Thyroid gland (tissue), 4 donors: ENCODE results near the gene ZNF143. TPM values are rescaled to one million over a fixed set of nuclear protein-coding genes. Genes with fewer than 3 reads are reported as not detected.

Experiments
- DNase-seq, 2 donors: peaks; one replicate each; pipeline ENCODE4 v3.0.0-alpha.2; 2019
- H3K27ac ChIP-seq, 3 donors: fragments of 200-600 bp; sonication (generic); 1 replicate in 2 of 3; 2 replicates in 1 of 3; pipeline ENCODE4 v1.5.1; 2016 to 2019; ENCODE audit warnings: mild to moderate bottlenecking in 1 of 3, moderate library complexity in 1 of 3
- H3K27me3 ChIP-seq: fragments of 200-600 bp; sonication (generic); one replicate; pipeline ENCODE4 v1.5.1; 2019
- H3K36me3 ChIP-seq, 2 donors: fragments of 200-600 bp; sonication (generic); one replicate each; pipeline ENCODE4 v1.5.1; 2016 to 2019
- H3K4me1 ChIP-seq, 2 donors: fragments of 200-600 bp; sonication (generic); one replicate each; pipeline ENCODE4 v1.5.1; 2017 to 2019
- H3K4me3 ChIP-seq, 3 donors: fragments of 200-600 bp; sonication (generic); replicated peaks in 1 of 3; 1 replicate in 2 of 3; 2 replicates in 1 of 3; pipeline ENCODE4 v1.5.1; 2016; ENCODE audit warnings: mild to moderate bottlenecking in 1 of 3
- H3K9me3 ChIP-seq: fragments of 200-600 bp; sonication (generic); one replicate; pipeline ENCODE4 v1.5.1; 2017
- CTCF ChIP-seq, 6 experiments: fragments of 200-600 bp in 3 of 6; fragments of 450-650 bp in 3 of 6; sonication (generic) in 3 of 6; IDR thresholded peaks; one replicate each; pipeline ENCODE4 v1.5.1; 2016 to 2019; ENCODE audit warnings: antibody characterized with exemption in 6 of 6, mild to moderate bottlenecking in 2 of 6, inconsistent platforms in 1 of 6, moderate library complexity in 1 of 6
- POLR2A ChIP-seq, 2 donors: fragments of 450-650 bp; IDR thresholded peaks; one replicate each; pipeline ENCODE4 v1.6.1; 2017; ENCODE audit warnings: antibody characterized with exemption in 2 of 2, mild to moderate bottlenecking in 2 of 2, moderate library complexity in 1 of 2
- WGBS, 2 donors: methylation state at CpG; one replicate each; pipeline ENCODE4 v1.1.5; 2017; 5-methylcytosine and 5-hydroxymethylcytosine counted together
- intact Hi-C: fragments of 100-400 bp; cut with DNase I; formaldehyde crosslinking; loops from one replicate; pipeline ENCODE4 v1.15.1; 2023
- total RNA-seq, 4 donors: library from RNA; depleted of rRNA; stranded (reverse); fragments of >200 nt; gene quantifications; one replicate each; pipeline ENCODE4 v1.2.3, GENCODE V29; 2016

Gene ZNF143
- total RNA-seq, 4 donors from 2014 or later: 16.3 to 26.1 (median 21.1) TPM

- intact Hi-C loops: no loop called here
- Histone ChIP-seq H3K27me3 (no peaks in the 10 kb centered on the region), H3K36me3 (peaks cover 6 to 10% of the 10 kb centered on the region in 2 donors), H3K4me1 (no peaks in the 10 kb centered on the region), H3K27ac (no peak overlapping the region), H3K4me3 (no peak overlapping the region), H3K9me3 (no peaks in the 10 kb centered on the region)
- TF ChIP-seq POLR2A (IDR thresholded peaks at IDR 0.05) (no peak), CTCF (IDR thresholded peaks at IDR 0.05) (no peak)
- 81 to 93% methylated on average over 3 of the region's 3 CpGs for WGBS, 2 donors
- DNase-seq: no peak
Observed at GRCh38 chr11:9489080-9489765, 28.4 kb downstream of the ZNF143 start.

DNA sequence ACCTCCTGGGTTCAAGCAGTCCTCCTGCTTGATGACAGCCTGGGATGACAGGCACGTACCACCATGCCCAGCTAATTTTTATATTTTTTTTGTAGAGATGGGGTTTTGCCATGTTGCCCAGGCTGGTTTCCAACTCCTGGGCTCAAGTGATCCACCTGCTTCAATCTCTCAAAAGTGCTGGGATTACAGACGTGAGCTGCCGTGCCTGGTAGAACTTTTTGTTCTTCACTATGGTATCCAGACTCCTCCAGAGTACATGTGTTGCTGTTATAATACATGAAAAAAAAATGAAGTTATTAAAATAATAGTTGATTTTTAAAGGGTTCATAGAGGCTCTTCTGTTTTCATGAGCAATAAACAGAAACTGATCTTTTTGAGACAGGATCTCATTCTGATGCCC lies 29.6 kb downstream of the ZNF143 start:
- H3K36me3 ChIP-seq: peaks cover 10 to 11% of the 10 kb centered on the region in 2 donors
- H3K27me3 ChIP-seq: no peaks in the 10 kb centered on the region
- TF ChIP-seq POLR2A (IDR thresholded peaks at IDR 0.05): no peak
- TF ChIP-seq CTCF (IDR thresholded peaks at IDR 0.05): no peak
- H3K27ac ChIP-seq: no peak overlapping the region
- no peaks in the 10 kb centered on the region for H3K9me3 ChIP-seq
- intact Hi-C loops: loop anchor here (10.0 kb wide), 1 partner anchor 476 kb away; no protein-coding TSS in a partner anchor
- WGBS, 2 donors: 76 to 80% methylated on average over 3 of the region's 3 CpGs
- no peak overlapping the region for H3K4me3 ChIP-seq
- DNase-seq: no peak
- no peaks in the 10 kb centered on the region for H3K4me1 ChIP-seq

DNA sequence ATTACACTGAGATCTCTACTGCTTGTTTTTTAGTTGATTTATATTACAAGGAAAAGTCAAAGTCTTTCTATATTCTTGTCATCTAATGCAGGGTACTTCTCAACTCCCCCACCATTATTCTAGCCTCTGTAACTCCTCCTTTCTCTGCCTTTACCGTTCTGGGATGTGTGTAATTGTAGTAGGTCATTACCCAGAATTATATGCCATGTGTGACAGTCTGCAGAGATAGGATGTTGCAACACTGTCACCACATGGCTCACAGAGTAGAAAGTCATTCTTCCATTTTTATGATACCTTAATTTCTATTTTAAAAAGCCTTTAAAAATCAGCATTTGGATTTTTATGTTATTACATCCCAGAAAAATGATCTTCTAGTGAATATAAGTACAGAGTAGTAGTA lies 32.7 kb downstream of the ZNF143 start:
- Histone ChIP-seq H3K36me3 (peaks cover 24 to 27% of the 10 kb centered on the region in 2 donors), H3K27ac (peak overlapping the region in 1 of 3 donors; percentile 27), H3K27me3 (no peaks in the 10 kb centered on the region), H3K4me1 (no peaks in the 10 kb centered on the region), H3K4me3 (no peak overlapping the region), H3K9me3 (no peaks in the 10 kb centered on the region)
- TF ChIP-seq POLR2A (IDR thresholded peaks at IDR 0.05): no peak
- no peak for TF ChIP-seq CTCF (IDR thresholded peaks at IDR 0.05)
- no peak for DNase-seq
- WGBS, 2 donors: 56 to 65% methylated on average over 1 of the region's 1 CpG
- intact Hi-C loops: loop anchor here (10.0 kb wide), 1 partner anchor 479 kb away; no protein-coding TSS in a partner anchor

DNA sequence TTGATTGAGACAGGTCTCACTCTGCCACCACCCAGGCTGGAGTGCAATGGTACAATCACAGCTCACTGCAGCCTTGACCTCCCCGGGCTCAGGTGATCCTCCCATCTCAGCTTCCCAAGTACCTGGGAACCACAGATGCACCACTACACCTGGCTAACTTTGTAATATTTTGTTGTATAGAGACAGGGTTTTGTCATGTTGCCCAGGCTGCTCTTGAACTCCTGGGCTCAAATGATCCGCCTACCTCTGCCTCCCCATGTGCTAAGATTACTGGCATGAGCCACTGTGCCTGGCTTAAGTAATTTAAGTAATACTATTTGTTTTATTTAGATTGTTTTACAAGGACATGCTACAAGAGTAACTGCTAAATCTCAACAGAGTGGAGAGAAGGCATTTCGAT lies 33.5 kb downstream of the ZNF143 start:
- intact Hi-C loops: loop anchor here (10.0 kb wide), 1 partner anchor 480 kb away; no protein-coding TSS in a partner anchor
- 55 to 65% methylated on average over 3 of the region's 3 CpGs for WGBS, 2 donors
- no peak overlapping the region for H3K4me3 ChIP-seq

More for the DNA sequence above, 33.5 kb downstream of the ZNF143 start:
- H3K36me3 ChIP-seq: peaks cover 24 to 29% of the 10 kb centered on the region in 2 donors
- H3K27ac ChIP-seq: no peak overlapping the region
- H3K27me3 ChIP-seq: no peaks in the 10 kb centered on the region
- no peaks in the 10 kb centered on the region for H3K4me1 ChIP-seq
- TF ChIP-seq POLR2A (IDR thresholded peaks at IDR 0.05) (no peak), CTCF (IDR thresholded peaks at IDR 0.05) (no peak)
- no peaks in the 10 kb centered on the region for H3K9me3 ChIP-seq
- peak; percentile 62 to 72 for DNase-seq
